ENCODE data around the gene NT5M.

GRCh38 chr17:17393976-17394375 is 90.8 kb downstream of the NT5M start:
- no peak for TF ChIP-seq CTCF (IDR thresholded peaks at IDR 0.05)
- TF ChIP-seq POLR2A (IDR thresholded peaks at IDR 0.05) = no peak

Measured in breast epithelium (tissue), 3 donors.